GM19025 (cell line): ENCODE data around the gene METAP1.
A peak's percentile ranks its signal among the peaks of the same experiment; 100 is the strongest.
"Not testable (repeated sequence)": the region's sequence is repeated elsewhere in the genome, so short reads cannot be mapped to it uniquely, and the experiment has no call there.

Source experiments
- ATAC-seq: cut with Tn5 transposase; IDR thresholded peaks from one replicate; pipeline ENCODE4 v1.9.1; 2021; ENCODE audit warnings: mild to moderate bottlenecking, low read depth, moderate library complexity; ENCODE audit not compliant: unreplicated experiment

METAP1 gene

DNA sequence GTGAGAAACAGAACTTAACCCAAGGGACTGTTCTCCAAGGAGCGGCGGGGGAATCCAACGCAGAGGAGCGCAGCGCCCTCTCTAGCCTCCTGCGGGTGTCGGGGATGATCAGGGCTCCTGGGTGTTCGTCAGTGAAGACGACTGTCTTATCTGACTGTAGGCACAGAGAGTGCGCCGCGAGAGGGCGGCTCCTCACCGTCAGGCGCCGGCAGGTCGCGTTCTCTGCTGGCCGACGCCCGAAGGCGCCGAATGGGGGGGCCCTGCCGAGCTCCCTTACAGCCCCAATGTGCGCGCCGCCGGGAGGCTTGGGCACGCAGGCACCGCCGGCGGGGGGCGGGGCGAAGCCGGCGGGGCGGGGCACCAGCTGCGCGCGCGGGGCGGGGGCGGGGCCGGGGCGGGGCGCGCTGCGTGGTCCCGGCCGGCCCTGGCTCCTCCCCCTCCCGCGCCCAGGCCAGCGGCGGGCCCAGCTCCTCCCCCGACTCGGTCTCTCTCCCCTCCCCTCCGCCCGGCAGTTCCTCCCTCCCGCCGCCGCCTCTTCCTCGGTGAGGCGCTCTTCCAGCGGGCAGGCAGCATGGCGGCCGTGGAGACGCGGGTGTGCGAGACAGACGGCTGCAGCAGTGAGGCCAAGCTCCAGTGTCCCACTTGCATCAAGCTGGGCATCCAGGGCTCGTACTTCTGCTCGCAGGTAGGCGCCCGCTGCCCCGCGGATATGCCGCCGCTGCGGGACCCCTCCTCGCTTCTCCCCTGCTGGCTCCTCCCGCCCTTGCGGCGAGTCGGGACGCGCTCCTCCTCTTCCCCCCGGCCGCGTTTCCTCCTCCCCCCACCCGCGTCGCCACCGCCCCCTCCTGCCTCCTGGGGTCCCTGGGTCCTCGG is at the start of gene METAP1:
Gene METAP1, plus strand, starts transcription at position 539 of the 873 bp plus-strand sequence. Its CDS starts 33 bp downstream, at position 572.
- ATAC-seq, result peak; percentile 92

DNA sequence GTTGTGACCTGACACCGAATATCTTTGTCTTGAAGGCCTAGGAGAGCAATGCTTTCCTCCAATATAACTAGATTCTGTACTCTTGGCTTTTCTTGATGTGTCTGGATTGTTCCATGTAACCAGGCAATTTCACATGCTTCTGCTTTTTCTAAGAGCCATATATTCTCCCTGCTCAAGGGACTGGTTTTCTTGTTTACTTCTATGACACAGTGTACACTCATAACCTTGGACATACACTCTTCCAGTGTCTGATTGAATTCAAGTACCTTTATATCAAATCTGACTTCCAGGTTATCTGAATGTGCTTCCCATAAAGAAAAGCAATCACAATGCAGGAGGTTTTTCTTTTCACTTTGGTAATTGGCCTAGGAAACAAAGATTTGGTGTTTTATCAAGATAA is 49.2 kb upstream of the METAP1 start:
- no peak for ATAC-seq

DNA sequence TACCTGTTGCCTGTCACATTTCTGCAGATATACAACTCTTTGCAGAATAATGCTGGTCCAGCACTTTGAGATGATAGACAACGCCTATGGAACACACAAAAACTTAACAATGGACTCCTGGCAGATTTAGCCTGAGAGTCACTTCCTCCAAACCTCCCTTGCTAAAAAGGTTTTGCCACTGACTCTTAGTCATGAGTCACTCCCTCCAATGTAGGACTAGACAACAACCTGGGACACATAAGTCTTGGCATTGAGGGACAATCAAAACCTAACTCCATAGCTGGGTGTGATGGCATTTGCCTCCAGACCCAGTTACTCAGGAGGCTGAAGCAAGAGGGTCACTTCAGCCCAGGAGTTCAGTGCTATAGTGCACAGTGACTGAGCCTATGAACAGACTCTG is 44.6 kb upstream of the METAP1 start:
- no peak for ATAC-seq

DNA sequence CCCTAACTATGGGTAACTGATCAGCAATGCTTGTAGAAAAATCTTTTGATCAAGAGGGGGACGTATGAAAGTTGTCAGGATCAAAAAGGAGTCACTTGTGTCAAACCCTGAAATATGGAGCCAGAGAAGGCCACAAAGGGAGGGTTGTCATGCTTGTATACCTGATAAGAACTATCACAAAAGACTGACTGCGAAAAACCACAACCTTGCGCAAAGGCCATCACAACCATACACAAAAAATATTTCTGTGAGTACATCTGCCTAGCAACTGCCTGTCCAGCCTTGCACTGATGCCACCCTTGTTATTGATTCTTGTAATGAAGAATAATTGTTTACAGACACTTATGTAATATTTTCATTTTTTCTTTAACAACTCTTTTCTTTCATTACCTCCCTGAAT is 43.8 kb upstream of the METAP1 start:
- no peak for ATAC-seq

DNA sequence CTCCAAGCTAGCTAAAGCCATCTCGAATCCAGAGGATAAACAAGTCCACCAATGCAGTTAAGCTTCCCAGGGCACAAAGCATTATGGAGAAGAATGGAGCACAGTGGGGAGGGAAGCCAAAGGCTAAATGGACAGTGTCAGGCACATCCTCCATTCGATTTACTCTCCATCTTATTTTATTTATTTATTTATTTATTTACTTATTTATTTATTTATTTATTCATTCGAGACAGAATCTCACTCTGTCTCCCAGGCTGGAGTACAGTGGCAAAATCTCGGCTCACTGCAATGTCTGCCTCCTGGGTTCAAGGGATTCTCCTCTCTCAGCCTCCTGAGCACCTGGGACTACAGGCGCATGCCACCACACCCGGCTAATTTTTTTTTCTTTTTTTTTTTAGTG is 40.3 kb upstream of the METAP1 start:
- ATAC-seq, result no peak

DNA sequence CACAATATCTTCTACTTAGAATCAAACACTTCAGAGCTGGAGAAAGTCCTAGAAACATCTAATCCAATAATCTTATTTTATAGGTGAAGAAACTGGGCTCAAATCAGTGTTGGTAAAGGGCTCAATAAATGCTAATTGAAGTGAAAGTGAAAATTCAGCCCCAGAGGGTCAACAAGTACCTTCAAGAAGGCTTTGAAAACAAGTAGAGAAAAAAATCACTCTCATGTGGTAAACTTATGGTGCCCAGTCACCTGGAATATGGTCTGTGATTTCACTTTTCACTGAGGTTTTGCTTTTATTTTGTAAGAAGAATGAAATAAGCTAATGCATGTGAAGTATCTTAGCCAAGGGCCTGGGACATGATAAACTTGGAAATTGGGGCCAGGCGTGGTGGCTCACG is 37.5 kb upstream of the METAP1 start:
- no peak for ATAC-seq

DNA sequence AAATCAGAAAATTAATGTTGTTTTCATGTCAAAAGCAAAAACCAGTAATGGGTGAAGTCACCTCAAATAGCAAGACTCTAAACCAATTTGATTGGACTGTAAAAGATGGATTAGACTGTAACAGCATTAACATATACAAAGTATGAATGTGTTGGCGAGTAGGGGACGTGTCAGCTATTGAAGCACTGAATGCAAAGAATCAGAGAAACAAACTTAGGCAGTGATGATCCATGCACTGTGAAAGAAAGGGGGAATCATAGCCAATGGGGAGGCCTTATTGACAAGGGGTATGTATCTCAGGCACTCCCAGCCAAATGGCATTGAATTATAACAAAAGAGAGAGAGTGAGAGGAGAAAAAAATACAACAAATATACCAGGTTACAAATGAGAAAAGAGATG is 36.1 kb upstream of the METAP1 start:
- no peak for ATAC-seq

DNA sequence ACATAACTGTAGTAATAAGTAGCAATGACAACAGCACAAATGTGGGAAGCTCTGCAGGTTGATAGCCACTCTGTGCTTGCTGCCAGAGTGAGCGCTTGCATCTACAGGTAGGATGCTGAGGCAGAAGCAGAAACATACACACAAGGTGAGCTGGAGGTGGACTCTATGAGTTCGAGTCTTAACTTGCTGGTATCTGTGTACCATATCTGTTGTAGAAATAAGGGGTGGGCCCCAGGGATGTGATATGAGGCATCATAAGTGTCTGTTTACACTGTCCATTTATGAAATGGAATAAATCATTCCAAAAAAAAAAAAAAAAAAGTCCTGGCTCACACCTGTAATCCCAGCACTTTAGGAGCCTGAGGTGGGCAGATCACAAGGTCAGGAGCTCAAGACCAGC is 33.8 kb upstream of the METAP1 start:
- no peak for ATAC-seq

DNA sequence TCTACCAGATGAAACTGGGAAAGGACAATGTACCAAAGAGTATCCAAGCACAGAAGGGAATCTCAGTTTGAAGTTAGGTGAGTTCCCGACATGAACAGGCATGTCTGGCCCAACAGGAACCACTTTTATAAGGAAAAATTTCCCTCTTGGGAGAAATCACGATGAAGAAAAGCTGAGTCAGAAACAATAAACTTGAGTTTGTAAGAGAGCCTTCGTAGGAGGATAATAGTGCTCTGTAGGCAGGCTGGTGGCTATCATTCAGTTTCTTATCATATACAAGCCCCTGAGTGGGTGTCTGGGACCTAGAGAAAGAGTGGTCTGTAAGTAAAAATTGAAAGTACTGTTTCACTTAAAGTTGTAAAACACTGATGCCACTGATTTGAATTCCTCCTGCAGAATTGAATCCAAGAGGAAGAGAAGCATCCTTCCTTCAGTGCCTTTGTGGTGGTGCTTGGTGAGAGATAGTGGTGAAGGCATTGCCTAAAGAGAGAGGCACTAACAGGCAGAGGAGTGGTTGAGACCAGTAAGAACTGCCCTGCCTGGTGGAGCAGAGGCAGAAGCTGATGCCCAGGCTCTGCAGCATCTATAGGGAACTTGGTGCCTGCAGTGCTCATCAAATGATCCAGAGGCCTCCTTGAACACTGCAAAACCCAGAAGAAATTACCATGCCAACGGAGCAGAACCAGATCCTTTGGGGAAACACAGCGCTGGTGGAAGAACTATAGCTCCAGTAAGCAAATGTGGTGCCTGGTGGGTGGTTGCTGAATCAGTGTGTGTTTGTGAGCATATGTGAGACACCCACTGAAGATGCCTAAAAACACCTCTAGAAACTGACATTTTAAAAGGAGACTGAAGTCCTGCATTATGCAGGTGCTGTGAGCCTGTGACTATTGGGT is 31.7 kb upstream of the METAP1 start:
- ATAC-seq, result no peak

DNA sequence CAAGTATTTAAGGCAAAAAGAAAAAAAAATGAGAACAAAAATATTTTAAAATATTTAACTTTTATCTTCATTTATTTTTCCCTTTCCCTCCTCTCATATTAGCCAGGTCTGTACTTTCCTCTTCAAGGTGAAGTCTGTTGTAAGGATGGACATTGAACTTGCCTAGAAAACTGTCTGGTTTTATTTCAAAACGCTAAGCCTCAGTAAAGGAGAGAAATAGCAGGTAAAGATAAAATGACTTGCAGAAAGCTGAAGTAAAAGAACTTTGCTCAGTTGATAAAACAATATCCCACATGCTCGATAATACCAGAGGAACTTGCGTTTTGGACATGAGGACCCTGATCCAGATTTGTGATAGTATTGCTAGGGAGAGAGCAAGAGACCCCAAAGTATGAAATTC is 28.6 kb upstream of the METAP1 start:
- no peak for ATAC-seq

DNA sequence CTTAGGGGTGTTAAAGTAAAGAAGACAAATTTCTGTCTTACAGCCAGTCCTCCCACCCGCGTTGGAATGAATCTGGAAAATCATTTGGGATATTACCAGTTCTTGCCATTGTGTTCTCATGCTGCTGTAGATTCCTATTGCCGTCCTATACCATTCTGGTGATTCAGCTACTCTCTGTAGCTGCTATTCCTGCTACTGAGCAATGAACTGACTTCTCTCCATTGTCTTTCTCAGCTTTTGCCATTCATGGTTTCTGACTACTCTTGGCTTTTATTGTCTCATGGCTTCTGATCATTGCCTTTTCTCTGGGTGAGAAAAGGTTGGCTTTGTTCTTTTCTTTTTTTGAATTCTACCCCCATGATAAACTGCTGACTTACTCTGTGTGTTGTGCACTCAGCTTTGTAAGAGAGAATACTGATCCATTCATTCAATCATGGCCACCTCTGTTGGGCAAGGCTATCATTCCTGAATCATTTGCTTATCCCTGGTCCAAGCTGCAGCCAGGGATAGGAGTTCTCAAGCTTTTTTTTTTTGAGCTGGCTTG is 27.7 kb upstream of the METAP1 start:
- no peak for ATAC-seq

DNA sequence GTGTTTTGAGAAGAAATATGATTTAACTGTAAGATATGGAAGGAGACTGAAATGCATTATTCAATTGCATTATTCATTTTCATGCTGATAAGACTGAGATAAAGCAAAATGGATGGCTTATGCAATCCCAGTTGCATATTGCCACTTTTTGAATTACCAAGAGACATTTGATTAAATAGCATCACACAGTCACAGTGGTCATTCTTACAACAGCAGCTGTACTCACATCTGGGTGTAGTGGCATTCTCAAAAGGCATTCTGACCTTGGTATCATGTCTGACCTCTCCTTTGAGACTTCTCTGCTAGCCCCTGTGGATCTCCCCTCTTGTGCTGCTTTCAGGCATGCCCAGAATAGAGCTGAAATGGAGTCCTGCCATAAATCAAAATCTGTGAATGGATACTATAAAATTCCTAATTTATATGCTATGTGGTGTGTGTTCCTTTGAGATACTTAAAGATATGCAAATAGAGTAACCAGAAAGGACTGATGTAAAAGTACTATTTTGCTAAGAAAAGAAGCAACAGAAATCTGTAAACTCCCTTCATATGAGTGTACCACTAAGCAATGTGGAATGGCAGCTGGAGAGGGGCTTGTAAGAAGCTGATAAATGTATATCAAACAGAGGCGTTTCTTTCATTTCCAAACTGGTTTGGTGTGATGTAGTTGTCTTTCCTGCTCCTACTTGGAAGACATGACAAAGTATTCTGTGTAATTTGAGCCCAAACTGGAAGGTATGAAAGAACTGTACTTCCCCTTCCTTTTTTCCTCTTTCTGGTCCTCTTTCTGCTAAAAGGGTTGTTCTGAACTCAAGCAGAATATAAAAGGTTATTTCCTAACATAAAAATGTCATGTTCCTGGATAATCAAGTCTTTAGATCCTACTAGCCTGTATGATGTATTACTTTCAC is 25.4 kb upstream of the METAP1 start:
- no peak for ATAC-seq

DNA sequence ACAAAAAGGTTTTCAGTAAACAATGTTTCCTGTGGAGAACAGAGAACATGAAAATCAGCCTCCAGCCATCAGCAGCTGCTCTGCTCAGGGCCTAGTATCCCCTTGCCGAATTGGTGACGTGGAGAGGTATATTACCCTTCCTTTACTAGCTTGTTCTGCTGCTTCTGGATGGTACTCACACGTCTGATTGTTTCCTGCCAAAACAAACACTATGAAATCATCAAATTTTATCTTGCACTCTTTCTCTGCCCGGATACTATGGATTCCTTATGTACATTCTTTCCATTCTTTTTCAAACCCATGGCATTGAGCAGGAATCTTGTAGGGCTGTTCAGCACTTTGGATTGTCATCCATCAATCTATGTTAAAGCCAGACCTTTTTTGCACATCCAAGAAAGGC is 18.8 kb upstream of the METAP1 start:
- no peak for ATAC-seq

DNA sequence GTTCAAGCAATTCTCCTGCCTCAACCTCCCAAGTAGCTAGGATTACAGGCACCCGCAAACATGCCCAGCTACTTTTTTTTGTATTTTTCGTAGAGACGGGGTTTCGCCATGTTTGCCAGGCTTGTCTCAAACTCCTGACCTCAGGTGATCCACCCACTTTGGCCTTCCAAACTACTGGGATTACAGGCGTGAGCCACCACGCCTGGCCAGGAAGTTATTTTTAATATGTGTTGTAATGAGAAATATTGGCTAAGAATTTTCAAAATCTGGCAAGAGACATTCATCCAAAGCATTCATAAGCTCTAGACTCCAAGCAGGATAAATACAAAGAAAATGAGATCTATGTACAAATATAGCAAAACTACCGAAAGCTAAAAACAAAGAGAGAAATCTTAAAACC is 18.0 kb upstream of the METAP1 start:
- ATAC-seq, result no peak

DNA sequence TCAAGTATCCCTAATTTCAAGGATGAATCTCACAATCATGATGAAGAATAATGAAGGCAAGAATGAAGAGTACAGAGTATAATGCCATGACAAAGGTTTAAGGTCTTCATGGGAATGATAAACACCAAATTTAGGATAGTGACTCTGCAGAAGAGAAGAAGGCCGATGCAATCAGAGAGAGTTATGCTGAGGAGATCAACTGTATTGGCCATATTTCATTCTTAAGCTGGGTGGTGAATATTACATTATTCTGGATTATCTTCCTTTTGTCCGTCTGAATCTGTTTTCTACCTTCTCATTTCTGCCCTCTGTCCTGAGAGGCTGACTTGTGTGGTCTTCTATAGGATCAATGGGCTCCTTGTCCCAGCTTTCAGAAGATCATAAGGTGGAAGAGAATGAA is 7.8 kb upstream of the METAP1 start:
- ATAC-seq, result no peak

DNA sequence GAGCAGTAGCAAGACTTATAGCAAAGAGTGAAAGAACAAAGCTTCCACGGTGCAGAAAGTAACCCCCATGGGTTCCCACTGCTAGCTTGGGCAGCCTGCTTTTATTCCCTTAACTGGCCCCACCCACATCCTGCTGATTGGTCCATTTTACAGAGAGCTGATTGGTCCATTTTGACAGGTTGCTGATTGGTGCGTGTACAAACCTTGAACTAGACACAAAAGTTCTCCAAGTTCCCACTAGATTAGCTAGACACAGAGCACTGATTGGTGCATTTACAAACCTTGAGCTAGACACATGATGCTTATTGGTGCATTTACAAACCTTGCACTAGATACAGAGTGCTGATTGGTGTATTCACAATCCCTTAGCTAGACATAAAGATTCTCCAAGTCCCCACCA is 2.7 kb upstream of the METAP1 start:
- ATAC-seq, result not testable (repeated sequence)

DNA sequence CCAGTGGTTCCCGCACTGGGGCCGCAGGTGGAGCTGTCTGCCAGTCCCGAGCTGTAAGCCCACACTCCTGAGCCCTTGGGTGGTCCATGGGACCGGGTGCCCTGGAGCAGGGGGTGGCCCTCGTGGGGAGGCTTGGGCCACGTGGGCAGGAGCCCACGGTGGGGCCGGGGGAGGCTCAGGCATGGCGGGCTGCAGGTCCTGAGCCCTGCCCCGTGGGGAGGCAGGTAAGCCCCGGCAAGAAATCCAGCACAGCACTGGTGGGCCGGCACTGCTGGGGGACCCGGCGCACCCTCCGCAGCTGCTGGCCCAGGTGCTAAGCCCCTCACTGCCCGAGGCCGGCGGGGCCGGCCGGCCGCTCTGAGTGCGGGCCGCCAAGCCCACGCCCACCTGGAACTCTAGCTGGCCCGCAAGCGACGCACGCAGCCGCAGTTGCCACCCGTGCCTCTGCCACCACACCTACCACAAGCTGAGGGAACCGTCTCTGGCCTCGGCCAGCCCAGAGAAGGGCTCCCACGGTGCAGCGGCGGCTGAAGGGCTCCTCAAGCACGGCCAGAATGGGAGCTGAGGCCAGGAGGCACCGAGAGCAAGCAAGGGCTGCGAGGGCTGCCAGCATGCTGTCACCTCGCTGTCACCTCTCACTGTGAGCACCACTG is 2.0 kb upstream of the METAP1 start:
- no peak for ATAC-seq

DNA sequence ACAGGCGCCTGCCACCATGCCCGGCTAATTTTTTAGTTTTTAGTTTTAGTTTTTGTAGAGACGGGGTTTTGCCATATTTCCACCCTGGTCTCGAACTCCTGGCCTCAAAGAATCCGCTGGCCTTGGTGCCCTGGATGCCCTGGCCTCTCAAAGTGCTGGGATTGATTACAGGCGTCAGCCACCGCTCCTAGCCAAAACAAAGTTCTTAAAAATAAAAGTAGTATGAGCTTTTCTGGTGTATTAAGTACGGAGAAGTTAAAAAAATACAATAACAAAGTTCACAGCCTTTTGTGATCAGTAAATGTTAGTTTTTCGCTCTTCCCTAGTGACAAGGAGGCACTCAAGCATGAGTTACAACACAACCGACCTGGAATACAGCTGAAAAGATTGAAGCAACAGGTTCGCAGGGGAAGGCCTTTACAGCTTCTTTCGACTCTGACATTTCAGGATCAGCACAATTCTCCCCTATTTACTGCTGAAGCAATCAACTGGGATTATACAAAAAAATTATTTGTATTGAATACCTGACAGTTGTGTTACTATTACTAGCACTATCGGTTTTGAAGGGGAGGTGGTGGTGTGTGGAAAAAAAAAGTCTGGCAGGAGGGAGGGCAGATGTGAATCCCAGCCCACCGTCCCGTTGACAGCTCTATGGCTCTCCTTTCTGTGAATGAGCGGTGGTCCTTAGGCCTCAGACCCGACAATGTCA is 893 bp upstream of the METAP1 start:
- no peak for ATAC-seq
